Cardiac muscle cell (in vitro differentiated cells and primary cell): ENCODE measurements around the gene ISOC2. TPM values are rescaled to one million over a fixed set of nuclear protein-coding genes. Genes with fewer than 3 reads are reported as not detected.
"Not testable (repeated sequence)": the region's sequence is repeated elsewhere in the genome, so short reads cannot be mapped to it uniquely, and the experiment has no call there.

Experiments
- DNase-seq, 2 donors: peaks; one replicate each; pipeline versions ENCODE4 v3.0.0 to v3.0.0-alpha.2; 2010 to 2017; ENCODE audit warnings: low read depth in 1 of 2, low spot score in 1 of 2
- H3K27ac ChIP-seq: fragments of 200-600 bp; sonication (generic); 2 replicates; pipeline ENCODE4 v1.5.1; 2016
- H3K27me3 ChIP-seq: fragments of 200-600 bp; sonication (generic); 2 replicates; pipeline ENCODE4 v1.6.0; 2016; ENCODE audit warnings: control low read depth
- H3K36me3 ChIP-seq: fragments of 200-600 bp; sonication (generic); 2 replicates; pipeline ENCODE4 v1.5.1; 2016; ENCODE audit warnings: control low read depth
- H3K4me1 ChIP-seq: fragments of 200-600 bp; sonication (generic); 2 replicates; pipeline ENCODE4 v1.8.1; 2017; ENCODE audit warnings: low read depth, mild to moderate bottlenecking, mixed run types
- H3K4me3 ChIP-seq: fragments of 200-600 bp; sonication (generic); 2 replicates; pipeline ENCODE4 v1.5.1; 2016; ENCODE audit warnings: mild to moderate bottlenecking
- H3K9me3 ChIP-seq: fragments of 200-600 bp; sonication (generic); 2 replicates; pipeline ENCODE4 v1.5.1; 2017; ENCODE audit warnings: low read depth, mild to moderate bottlenecking, control low read depth
- polyA plus RNA-seq: library from polyadenylated mRNA; unstranded; fragments of >200 nt; fragmentation: Nextera tagmentation; extraction: Ambion mirVana; gene quantifications from 2 replicates; pipeline ENCODE4 v1.2.1, GENCODE V29; 2016
- total RNA-seq: library from RNA; depleted of rRNA; stranded (reverse); fragments of >200 nt; gene quantifications from 2 replicates; pipeline ENCODE4 v1.2.3, GENCODE V29; 2016
- TF ChIP-seq, protein P1 (sequence below): IDR thresholded peaks from 2 replicates; pipeline ENCODE4 v1.5.1; 2012; ENCODE audit warnings: low read depth, mild to moderate bottlenecking, low read length

The ISOC2 gene
- total and polyA plus RNA-seq, 2 experiments from 2014 or later, result 89.7 to 99.4 TPM

DNA sequence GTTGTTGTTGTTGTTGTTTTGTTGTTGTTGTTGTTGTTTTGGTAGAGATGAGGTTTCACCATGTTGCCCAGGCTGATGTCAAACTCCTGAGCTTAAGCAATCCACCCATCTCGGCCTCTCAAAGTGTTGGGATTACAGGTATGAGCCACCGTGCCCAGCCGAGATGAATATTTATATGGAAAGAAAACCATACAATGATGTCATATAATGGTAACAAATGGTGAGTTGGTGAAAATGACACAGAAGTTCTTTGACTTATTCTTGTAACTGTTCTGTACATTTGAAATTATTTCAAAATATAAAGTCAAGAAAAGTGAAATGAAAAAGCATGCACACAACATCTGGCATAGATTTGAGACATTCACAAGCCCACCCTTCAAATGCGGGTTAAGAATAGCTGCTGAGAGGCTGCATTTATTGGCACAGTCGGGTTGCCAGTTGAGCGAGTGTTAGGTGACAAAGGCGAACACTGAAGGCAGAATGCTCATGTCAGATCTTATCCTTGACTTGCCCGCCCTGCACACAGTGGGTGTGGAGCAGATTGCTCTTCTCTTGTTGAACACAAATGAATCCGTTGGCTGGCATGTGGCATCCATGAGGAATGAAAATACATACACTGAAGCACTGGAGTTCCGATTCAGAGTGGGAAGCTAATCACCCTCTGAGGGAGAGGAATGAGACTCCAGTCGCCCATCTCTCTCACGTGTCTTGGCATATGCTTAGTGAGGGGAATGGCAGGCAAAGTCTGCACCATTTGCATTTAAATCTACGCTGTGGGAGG, 38.0 kb downstream of the ISOC2 start:
- DNase-seq, result no peak
- H3K9me3 ChIP-seq, result no peaks in the 10 kb centered on the region
- TF ChIP-seq, protein P1, sequence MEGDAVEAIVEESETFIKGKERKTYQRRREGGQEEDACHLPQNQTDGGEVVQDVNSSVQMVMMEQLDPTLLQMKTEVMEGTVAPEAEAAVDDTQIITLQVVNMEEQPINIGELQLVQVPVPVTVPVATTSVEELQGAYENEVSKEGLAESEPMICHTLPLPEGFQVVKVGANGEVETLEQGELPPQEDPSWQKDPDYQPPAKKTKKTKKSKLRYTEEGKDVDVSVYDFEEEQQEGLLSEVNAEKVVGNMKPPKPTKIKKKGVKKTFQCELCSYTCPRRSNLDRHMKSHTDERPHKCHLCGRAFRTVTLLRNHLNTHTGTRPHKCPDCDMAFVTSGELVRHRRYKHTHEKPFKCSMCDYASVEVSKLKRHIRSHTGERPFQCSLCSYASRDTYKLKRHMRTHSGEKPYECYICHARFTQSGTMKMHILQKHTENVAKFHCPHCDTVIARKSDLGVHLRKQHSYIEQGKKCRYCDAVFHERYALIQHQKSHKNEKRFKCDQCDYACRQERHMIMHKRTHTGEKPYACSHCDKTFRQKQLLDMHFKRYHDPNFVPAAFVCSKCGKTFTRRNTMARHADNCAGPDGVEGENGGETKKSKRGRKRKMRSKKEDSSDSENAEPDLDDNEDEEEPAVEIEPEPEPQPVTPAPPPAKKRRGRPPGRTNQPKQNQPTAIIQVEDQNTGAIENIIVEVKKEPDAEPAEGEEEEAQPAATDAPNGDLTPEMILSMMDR, result no peak
- peaks cover 6% of the 10 kb centered on the region for H3K27me3 ChIP-seq
- H3K4me3 ChIP-seq, result no peak overlapping the region
- H3K4me1 ChIP-seq, result no peaks in the 10 kb centered on the region
- no peaks in the 10 kb centered on the region for H3K36me3 ChIP-seq
- H3K27ac ChIP-seq, result no peak overlapping the region

GRCh38 chr19:55421281-55421680, 40.2 kb downstream of the ISOC2 start:
- H3K9me3 ChIP-seq, H3K27ac ChIP-seq, H3K4me1 ChIP-seq, H3K36me3 ChIP-seq, H3K4me3 ChIP-seq, H3K27me3 ChIP-seq, DNase-seq: not testable (repeated sequence)

DNA sequence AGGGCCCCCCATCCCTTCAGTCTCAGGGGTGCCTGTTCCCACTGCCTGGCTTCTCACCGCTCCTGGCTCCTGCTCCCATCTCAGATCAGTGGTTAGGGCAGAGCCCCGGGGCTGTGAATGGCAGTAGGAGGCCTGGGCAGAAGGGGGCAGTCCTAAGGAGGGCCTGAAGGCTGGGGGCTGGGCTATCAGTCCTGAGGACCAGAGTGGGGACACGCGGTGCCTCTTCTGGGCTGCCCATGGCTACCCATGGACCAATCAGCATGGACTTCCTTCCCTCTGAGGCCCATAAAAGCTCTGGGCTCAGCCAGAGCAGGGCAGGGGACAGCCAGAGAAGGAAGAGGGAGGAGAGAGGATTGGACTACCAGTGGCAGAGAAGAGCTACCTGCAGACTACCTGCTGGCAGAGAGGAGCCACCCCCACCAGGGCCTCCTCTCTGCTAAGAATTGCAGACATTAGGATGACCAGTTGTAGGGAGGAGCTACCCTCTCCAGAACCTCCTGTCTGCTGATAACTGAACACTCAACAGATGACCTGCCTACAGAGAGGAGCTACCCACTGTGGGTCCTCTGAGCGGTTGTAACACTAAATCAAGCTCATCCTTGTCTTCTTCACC, 41.7 kb downstream of the ISOC2 start:
- Histone ChIP-seq H3K4me3 (no peak overlapping the region), H3K4me1 (no peaks in the 10 kb centered on the region), H3K9me3 (no peaks in the 10 kb centered on the region), H3K27me3 (peaks cover 6% of the 10 kb centered on the region), H3K36me3 (no peaks in the 10 kb centered on the region), H3K27ac (no peak overlapping the region)
- DNase-seq, result no peak
- TF ChIP-seq, protein P1, result no peak

GRCh38 chr19:55419103-55419502, 42.3 kb downstream of the ISOC2 start:
- H3K9me3 ChIP-seq, result no peaks in the 10 kb centered on the region
- no peak overlapping the region for H3K27ac ChIP-seq
- H3K4me3 ChIP-seq, result no peak overlapping the region
- H3K27me3 ChIP-seq, result peaks cover 6% of the 10 kb centered on the region
- TF ChIP-seq, protein P1, result no peak
- no peaks in the 10 kb centered on the region for H3K36me3 ChIP-seq
- DNase-seq, result no peak
- H3K4me1 ChIP-seq, result no peaks in the 10 kb centered on the region

DNA sequence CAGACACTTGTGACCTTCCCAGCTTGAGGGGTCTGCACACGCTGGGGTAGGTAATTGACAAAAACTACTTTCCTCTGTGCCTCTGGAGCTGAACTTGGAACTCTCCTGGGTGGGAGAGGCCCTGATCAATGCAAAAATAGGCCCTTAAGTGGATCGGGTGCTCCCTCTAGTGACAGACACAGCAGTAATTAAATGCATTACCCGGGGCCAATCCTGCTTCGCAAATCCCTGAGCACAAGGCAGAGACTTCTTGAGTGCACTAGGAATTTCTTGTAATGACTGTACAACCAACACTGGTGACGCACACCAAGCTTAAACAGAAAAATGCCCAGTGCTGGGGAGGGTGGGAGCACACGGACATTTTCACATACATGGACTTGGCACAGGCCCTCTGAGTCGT, 43.3 kb downstream of the ISOC2 start:
- Histone ChIP-seq H3K36me3 (no peaks in the 10 kb centered on the region), H3K27me3 (peaks cover 6% of the 10 kb centered on the region), H3K27ac (no peak overlapping the region), H3K4me3 (no peak overlapping the region), H3K4me1 (no peaks in the 10 kb centered on the region), H3K9me3 (no peaks in the 10 kb centered on the region)
- peak; percentile 85 to 88 for DNase-seq
- TF ChIP-seq, protein P1, result peak; percentile 73

- peaks cover 12% of the 10 kb centered on the region for H3K36me3 ChIP-seq
- H3K27me3 ChIP-seq, result no peaks in the 10 kb centered on the region
- H3K9me3 ChIP-seq, result no peaks in the 10 kb centered on the region
- no peaks in the 10 kb centered on the region for H3K4me1 ChIP-seq
- TF ChIP-seq, protein P1, result no peak
- no peak overlapping the region for H3K27ac ChIP-seq
- H3K4me3 ChIP-seq, result no peak overlapping the region
- DNase-seq, result no peak
Measured at GRCh38 chr19:55410168-55410567, 51.3 kb downstream of the ISOC2 start.

GRCh38 chr19:55409179-55409578, 52.3 kb downstream of the ISOC2 start:
- not testable (repeated sequence) for H3K27ac ChIP-seq, DNase-seq
- peaks cover 12% of the 10 kb centered on the region for H3K36me3 ChIP-seq

More at GRCh38 chr19:55409179-55409578, 52.3 kb downstream of the ISOC2 start:
- not testable (repeated sequence) for H3K27me3 ChIP-seq, H3K9me3 ChIP-seq, H3K4me3 ChIP-seq, H3K4me1 ChIP-seq
